Naive thymus-derived CD4-positive, alpha-beta T cell (primary cell): ENCODE data around the gene AMER3. TPM values are rescaled to one million over a fixed set of nuclear protein-coding genes. Genes with fewer than 3 reads are reported as not detected.
"Not testable (repeated sequence)": the region's sequence is repeated elsewhere in the genome, so short reads cannot be mapped to it uniquely, and the experiment has no call there.

Experiments used
- ATAC-seq: fragments of 150-1000 bp; cut with Tn5 transposase; 2 replicates; pipeline ENCODE4 v1.10.0; 2021; ENCODE audit warnings: mild to moderate bottlenecking, moderate library complexity
- CTCF ChIA-PET: fragments of 350-600 bp; sonication (Branson Sonifier 250); formaldehyde crosslinking; loops from one replicate; lab custom pipeline; 2021; ENCODE audit warnings: antibody characterized with exemption; lab: Charles Lee
- POLR2A ChIA-PET: fragments of 350-600 bp; sonication (Branson Sonifier 250); formaldehyde crosslinking; loops from one replicate; lab custom pipeline; 2021; ENCODE audit warnings: antibody characterized with exemption, inconsistent platforms; lab: Charles Lee
- DNase-seq, 9 donors: peaks; one replicate each; pipeline versions ENCODE4 v3.0.0 to v3.0.0-alpha.2; 2020 to 2022; ENCODE audit warnings: mixed read lengths in 1 of 9
- H3K27ac ChIP-seq: one replicate; pipeline ENCODE4 v1.7.0; 2013; ENCODE audit warnings: mild to moderate bottlenecking, low read depth, low read length, moderate library complexity
- H3K27me3 ChIP-seq, 2 donors: one replicate each; pipeline ENCODE4 v1.7.0; 2013; ENCODE audit warnings: low read length in 2 of 2, mild to moderate bottlenecking in 2 of 2, moderate library complexity in 2 of 2; ENCODE audit not compliant: control insufficient read depth in 2 of 2, insufficient read depth in 2 of 2
- H3K36me3 ChIP-seq, 3 experiments: 1 replicate in 2 of 3; 2 replicates in 1 of 3; pipeline ENCODE4 v1.7.0; 2013; ENCODE audit warnings: low read length in 3 of 3, mild to moderate bottlenecking in 3 of 3, moderate library complexity in 1 of 3; ENCODE audit not compliant: insufficient read depth in 3 of 3, control insufficient read depth in 2 of 3
- H3K4me1 ChIP-seq, 2 donors: one replicate each; pipeline ENCODE4 v1.7.0; 2013; ENCODE audit warnings: low read length in 2 of 2, mild to moderate bottlenecking in 2 of 2, moderate library complexity in 1 of 2; ENCODE audit not compliant: control insufficient read depth in 2 of 2, insufficient read depth in 2 of 2
- H3K4me3 ChIP-seq: 2 replicates; pipeline ENCODE4 v1.7.0; 2013; ENCODE audit warnings: mild to moderate bottlenecking, low read length
- H3K9me3 ChIP-seq, 3 experiments: 1 replicate in 2 of 3; 2 replicates in 1 of 3; pipeline ENCODE4 v1.7.0; 2013; ENCODE audit warnings: low read length in 3 of 3; ENCODE audit not compliant: control insufficient read depth in 2 of 3
- H3K27ac Mint-ChIP-seq, 9 donors: one replicate each; pipeline ENCODE4 v1.8.0; 2020 to 2022; ENCODE audit warnings: mixed read lengths in 9 of 9, mild to moderate bottlenecking in 8 of 9, moderate library complexity in 5 of 9, inconsistent platforms in 2 of 9
- H3K27me3 Mint-ChIP-seq, 5 donors: one replicate each; pipeline ENCODE4 v1.8.0; 2021 to 2022; ENCODE audit warnings: mixed read lengths in 5 of 5, mild to moderate bottlenecking in 1 of 5
- H3K36me3 Mint-ChIP-seq, 5 donors: one replicate each; pipeline ENCODE4 v1.8.0; 2020 to 2022; ENCODE audit warnings: mixed read lengths in 5 of 5, mild to moderate bottlenecking in 3 of 5, inconsistent platforms in 1 of 5
- H3K4me1 Mint-ChIP-seq, 7 donors: one replicate each; pipeline ENCODE4 v1.8.0; 2020 to 2022; ENCODE audit warnings: mixed read lengths in 7 of 7, mild to moderate bottlenecking in 3 of 7, inconsistent platforms in 1 of 7
- H3K4me3 Mint-ChIP-seq, 10 donors: one replicate each; pipeline ENCODE4 v1.8.0; 2020 to 2022; ENCODE audit warnings: mild to moderate bottlenecking in 10 of 10, mixed read lengths in 10 of 10, moderate library complexity in 6 of 10, inconsistent platforms in 2 of 10
- H3K9me3 Mint-ChIP-seq, 11 donors: one replicate each; pipeline ENCODE4 v1.8.0; 2020 to 2022; ENCODE audit warnings: mixed read lengths in 11 of 11, mild to moderate bottlenecking in 4 of 11, inconsistent platforms in 1 of 11, moderate library complexity in 1 of 11
- intact Hi-C, 2 donors: fragments of 100-400 bp; cut with micrococcal nuclease; formaldehyde crosslinking; loops; one replicate each; pipeline ENCODE4 v1.15.1; 2023
- polyA plus RNA-seq, 2 donors: library from polyadenylated mRNA; unstranded; fragments of 300-500 nt; fragmentation: Illumina TruSeq; gene quantifications; one replicate each; pipeline ENCODE4 v1.2.3, GENCODE V29; 2021
- total RNA-seq, 6 experiments: library from RNA in 5 of 6; stranded (reverse) in 5 of 6; gene quantifications; 1 replicate in 5 of 6; 2 replicates in 1 of 6; pipeline ENCODE4 v1.2.3 and lab custom pipeline; 2021 to 2026

AMER3 gene, protein sequence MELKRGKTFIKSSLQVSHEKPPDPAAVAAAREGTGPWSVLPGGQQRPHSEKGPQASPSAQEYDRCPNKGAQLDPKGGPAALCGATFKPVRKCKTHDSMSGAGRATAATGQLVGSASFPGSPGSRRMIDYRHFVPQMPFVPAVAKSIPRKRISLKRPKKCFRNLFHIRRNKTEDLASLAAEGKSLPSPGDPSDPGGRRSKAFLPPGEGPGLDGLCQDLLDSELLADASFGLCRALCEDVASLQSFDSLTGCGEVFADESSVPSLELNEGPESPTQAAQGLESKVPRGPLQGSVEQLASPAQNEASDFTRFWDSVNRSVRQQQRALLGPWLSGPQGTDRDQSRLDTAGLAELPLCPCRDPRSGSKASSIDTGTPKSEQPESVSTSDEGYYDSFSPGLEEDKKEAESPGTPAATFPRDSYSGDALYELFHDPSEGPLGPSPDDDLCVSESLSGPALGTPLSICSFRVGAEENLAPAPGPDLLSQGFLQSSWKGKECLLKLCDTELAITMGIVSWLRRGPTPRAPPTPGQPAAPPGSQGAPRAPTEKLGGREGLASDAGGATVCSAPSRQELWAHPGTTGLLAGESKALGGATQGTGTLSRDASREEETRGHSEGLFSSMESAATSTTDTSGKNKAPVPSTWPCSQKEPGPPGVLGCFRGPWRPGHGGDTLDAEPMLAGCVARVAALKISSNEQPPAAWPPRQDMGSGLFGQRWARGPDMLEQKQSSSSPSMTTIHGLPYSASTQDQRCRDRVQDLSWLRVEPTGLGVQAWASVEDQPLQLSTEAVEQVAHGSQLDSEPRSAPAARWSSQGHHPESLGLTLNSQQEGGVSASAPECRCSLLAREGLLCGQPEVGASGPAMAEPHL
- total RNA-seq (not detected), polyA plus RNA-seq (not detected), total RNA-seq (lab: John Stamatoyannopoulos, UW) (not detected)

DNA sequence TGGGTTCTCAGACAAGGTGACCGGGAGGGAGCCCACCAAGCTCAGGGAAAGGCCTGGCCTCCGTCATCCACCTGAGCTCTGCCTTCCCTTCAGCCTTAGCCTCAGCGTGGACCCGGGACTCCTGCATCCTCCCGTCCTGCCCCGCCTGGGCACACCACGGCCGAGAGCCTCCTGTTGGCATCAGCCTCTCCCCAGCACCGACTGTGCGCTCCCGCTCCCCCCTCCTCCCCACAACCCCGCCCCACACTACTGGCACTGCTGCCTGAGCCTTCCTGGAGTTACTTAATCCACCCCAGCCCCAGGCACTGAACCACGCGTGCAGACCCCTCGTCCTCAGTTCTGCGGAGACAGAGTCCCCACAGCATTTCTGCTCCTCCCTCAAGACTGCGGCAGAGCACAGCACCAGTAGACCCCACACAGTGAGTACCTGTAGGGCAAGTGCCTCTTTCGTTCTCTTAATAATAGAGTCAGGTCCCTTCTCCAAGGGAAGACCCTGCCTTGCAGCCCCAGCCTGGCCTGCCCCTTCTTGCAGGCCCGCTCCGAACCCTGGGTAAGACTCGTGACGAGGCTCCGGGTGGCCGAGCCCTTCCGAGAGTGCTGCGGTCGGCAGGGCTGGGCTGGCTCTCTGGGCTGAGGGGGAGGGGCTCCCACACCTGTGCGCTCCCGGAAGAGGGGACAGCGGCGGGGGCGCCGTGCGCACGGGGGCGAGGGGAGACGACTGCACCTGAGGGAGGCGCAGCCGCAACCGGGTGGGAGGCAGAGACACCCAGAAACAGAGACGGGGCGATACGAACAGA is at the start of gene AMER3:
AMER3 (plus strand) TSS at position 285 of the 797 bp plus-strand sequence. CDS start 6,533 bp downstream, outside the sequence.
- intact Hi-C loops, result no loop called here
- POLR2A ChIA-PET, result no interaction called here
- Mint-ChIP-seq H3K36me3 (peaks cover 0 to 4% (median 0%) of the 10 kb centered on the region in 5 donors), H3K27me3 (peaks cover 39 to 60% (median 58%) of the 10 kb centered on the region in 5 donors), H3K4me1 (peaks cover 0 to 19% (median 10%) of the 10 kb centered on the region in 7 donors), H3K27ac (no peak within 1 kb of the TSS), H3K4me3 (peak within 1 kb of the TSS in 8 of 10 donors; percentile 38 to 72 (median 50)), H3K9me3 (peaks cover 0 to 10% (median 0%) of the 10 kb centered on the region in 11 donors)
- DNase-seq, result no peak
- CTCF ChIA-PET, result no interaction called here
- no peaks in the 10 kb centered on the region for H3K36me3 ChIP-seq
- H3K27me3 ChIP-seq, result peaks cover 0 to 9% of the 10 kb centered on the region in 2 donors
- no peak within 1 kb of the TSS for H3K27ac ChIP-seq
- ATAC-seq, result peak; percentile 8
- no peak within 1 kb of the TSS for H3K4me3 ChIP-seq
- H3K9me3 ChIP-seq, result no peaks in the 10 kb centered on the region
- H3K4me1 ChIP-seq, result no peaks in the 10 kb centered on the region

DNA sequence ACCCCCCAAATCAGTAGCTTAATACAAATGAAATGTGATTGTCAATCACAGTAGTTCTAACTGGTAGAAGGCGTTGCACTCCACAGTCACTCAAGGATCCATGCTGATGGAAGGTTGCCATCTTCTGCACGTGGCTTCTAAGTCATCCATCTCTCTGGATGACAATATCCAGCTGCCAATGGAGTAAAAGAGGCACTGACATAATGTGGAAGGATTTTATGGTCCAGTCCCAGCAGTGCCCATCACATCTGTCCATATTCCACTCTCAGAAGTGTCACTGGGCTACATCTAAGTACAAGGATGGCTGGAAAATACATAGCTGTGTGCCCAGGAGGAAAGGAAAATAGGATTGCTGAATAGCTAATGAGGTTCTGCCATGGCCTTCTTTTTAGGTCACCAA is 40.5 kb upstream of the AMER3 start:
- H3K36me3 ChIP-seq, H3K4me1 ChIP-seq, H3K4me1 Mint-ChIP-seq, H3K9me3 ChIP-seq, ATAC-seq, POLR2A ChIA-PET, H3K27me3 ChIP-seq, H3K4me3 ChIP-seq, H3K4me3 Mint-ChIP-seq, intact Hi-C loops, H3K27ac Mint-ChIP-seq, H3K36me3 Mint-ChIP-seq, DNase-seq, CTCF ChIA-PET, H3K27me3 Mint-ChIP-seq, H3K27ac ChIP-seq, H3K9me3 Mint-ChIP-seq: not testable (repeated sequence)

DNA sequence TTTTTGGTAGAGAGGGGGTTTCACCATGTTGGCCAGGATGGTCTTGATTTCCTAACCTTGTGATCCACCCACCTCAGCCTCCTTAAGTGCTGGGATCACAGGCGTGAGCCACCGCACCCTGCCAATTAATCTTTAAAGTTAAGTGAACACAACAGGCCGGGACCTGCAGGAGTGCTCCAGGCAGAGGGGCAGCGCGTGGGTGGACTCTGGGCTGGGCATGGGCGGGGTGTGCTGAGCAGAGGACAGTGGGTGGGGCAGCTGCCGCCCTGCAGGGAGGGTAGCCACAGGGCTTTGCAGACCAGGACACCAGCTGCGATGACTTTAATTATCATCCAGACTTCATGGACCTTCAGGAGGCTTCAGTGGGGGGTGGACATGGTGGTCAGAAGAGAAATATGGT is 35.3 kb upstream of the AMER3 start:
- Histone ChIP-seq H3K4me1 (no peaks in the 10 kb centered on the region), H3K27ac (no peak overlapping the region), H3K27me3 (no peaks in the 10 kb centered on the region), H3K36me3 (no peaks in the 10 kb centered on the region), H3K9me3 (no peaks in the 10 kb centered on the region), H3K4me3 (no peak overlapping the region)
- Mint-ChIP-seq H3K4me3 (no peak overlapping the region), H3K27me3 (peaks cover 5 to 16% (median 8%) of the 10 kb centered on the region in 5 donors), H3K4me1 (no peaks in the 10 kb centered on the region), H3K27ac (no peak overlapping the region), H3K36me3 (no peaks in the 10 kb centered on the region), H3K9me3 (peaks cover 0 to 10% (median 0%) of the 10 kb centered on the region in 11 donors)
- DNase-seq (no peak), ATAC-seq (no peak)
- intact Hi-C loops, result loop anchor here in 1 of 2 donors (10.0 kb wide), 2 partner anchors 345 to 845 kb away; no protein-coding TSS in a partner anchor
- POLR2A ChIA-PET, result no interaction called here
- CTCF ChIA-PET, result no interaction called here

DNA sequence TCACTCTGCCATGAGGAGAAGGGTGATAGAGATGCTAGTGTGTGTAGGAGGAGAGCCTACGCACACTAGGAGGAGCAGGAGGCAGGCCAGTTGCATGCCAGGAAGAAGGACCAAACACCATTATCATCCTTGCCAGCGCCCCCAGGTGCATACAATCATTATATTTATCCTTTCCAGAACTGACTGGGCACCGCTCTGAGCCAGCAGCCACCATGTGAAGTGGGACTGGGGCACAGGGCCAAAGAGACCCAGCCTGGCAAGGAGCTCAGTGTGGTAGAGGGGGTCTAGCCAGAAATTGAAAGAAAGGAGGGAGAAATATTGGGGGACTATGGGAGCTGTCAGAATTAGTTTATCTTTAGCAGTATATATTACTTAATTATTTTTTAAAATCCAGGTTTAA is 34.8 kb upstream of the AMER3 start:
- no peak overlapping the region for H3K27ac Mint-ChIP-seq
- DNase-seq, result no peak
- no peak overlapping the region for H3K27ac ChIP-seq

DNA sequence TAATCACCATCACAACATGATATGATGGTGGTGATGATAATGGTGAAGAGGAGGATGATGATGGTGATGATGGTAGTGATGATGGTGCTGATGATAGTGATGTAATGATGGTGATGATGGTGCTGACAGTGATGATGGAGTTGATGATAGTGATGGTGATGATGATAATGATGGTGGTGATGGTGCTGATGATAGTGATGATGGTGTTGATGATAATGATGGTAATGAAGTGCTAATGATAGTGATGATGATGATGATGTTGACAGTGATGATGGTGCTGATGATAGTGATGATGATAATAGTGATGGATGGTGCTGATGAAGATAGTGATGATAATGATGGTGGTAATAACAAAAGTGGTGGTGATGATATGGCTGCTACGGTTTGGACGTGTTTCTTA is 30.9 kb upstream of the AMER3 start:
- Mint-ChIP-seq H3K27me3 (peaks cover 5 to 19% (median 8%) of the 10 kb centered on the region in 5 donors), H3K36me3 (no peaks in the 10 kb centered on the region), H3K4me3 (no peak overlapping the region), H3K27ac (no peak overlapping the region), H3K9me3 (peaks cover 0 to 10% (median 1%) of the 10 kb centered on the region in 11 donors), H3K4me1 (peaks cover 0 to 16% (median 14%) of the 10 kb centered on the region in 7 donors)
- Histone ChIP-seq H3K27me3 (no peaks in the 10 kb centered on the region), H3K36me3 (no peaks in the 10 kb centered on the region), H3K9me3 (no peaks in the 10 kb centered on the region), H3K27ac (no peak overlapping the region), H3K4me1 (peaks cover 15 to 18% of the 10 kb centered on the region in 2 donors), H3K4me3 (no peak overlapping the region)
- POLR2A ChIA-PET, result no interaction called here
- ATAC-seq (no peak), DNase-seq (no peak)
- CTCF ChIA-PET, result no interaction called here
- intact Hi-C loops, result loop anchor here in 1 of 2 donors (10.0 kb wide), 2 partner anchors 350 to 850 kb away; no protein-coding TSS in a partner anchor

More for the DNA sequence above, 34.8 kb upstream of the AMER3 start:
- peaks cover 0 to under 1% of the 10 kb centered on the region in 2 donors for H3K4me1 ChIP-seq
- Mint-ChIP-seq H3K9me3 (peaks cover 0 to 10% (median 0%) of the 10 kb centered on the region in 11 donors), H3K4me3 (no peak overlapping the region), H3K27me3 (peaks cover 5 to 16% (median 8%) of the 10 kb centered on the region in 5 donors), H3K36me3 (no peaks in the 10 kb centered on the region), H3K4me1 (no peaks in the 10 kb centered on the region)
- POLR2A ChIA-PET, result no interaction called here
- CTCF ChIA-PET, result no interaction called here
- no peak overlapping the region for H3K4me3 ChIP-seq
- ATAC-seq, result no peak
- intact Hi-C loops, result loop anchor here in 1 of 2 donors (10.0 kb wide), 2 partner anchors 346 to 846 kb away; no protein-coding TSS in a partner anchor
- H3K9me3 ChIP-seq, result no peaks in the 10 kb centered on the region
- H3K27me3 ChIP-seq, result no peaks in the 10 kb centered on the region
- H3K36me3 ChIP-seq, result no peaks in the 10 kb centered on the region
